ENCODE results near the gene FBXO42. TPM values are rescaled to one million over a fixed set of nuclear protein-coding genes. Genes with fewer than 3 reads are reported as not detected.
A peak's percentile ranks its signal among the peaks of the same experiment; 100 is the strongest.
"Not testable (repeated sequence)": the region's sequence is repeated elsewhere in the genome, so short reads cannot be mapped to it uniquely, and the experiment has no call there.

FBXO42 gene
- total RNA-seq, 1 donor from 2014 or later = 24.3 TPM

GRCh38 chr1:16226490-16227179 is 125.6 kb downstream of the FBXO42 start:
- no peak for TF ChIP-seq CTCF (conservative IDR thresholded peaks at IDR 0.05)
- Mint-ChIP-seq H3K36me3 (ENCODE audit: low read depth) (no peaks in the 10 kb centered on the region), H3K9me3 (no peaks in the 10 kb centered on the region), H3K27me3 (ENCODE audit: low read depth) (peaks cover 74% of the 10 kb centered on the region), H3K4me1 (peaks cover 19% of the 10 kb centered on the region), H3K4me3 (peak overlapping the region; percentile 76), H3K27ac (ENCODE audit: unreplicated experiment) (no peak overlapping the region)
- DNase-seq (ENCODE audit: low read depth, low spot score) = peak; percentile 74

GRCh38 chr1:16226129-16226489 is 126.2 kb downstream of the FBXO42 start:
- Mint-ChIP-seq H3K27me3 (ENCODE audit: low read depth) (peaks cover 80% of the 10 kb centered on the region), H3K4me1 (peaks cover 19% of the 10 kb centered on the region), H3K36me3 (ENCODE audit: low read depth) (no peaks in the 10 kb centered on the region), H3K27ac (ENCODE audit: unreplicated experiment) (no peak overlapping the region), H3K4me3 (peak overlapping the region; percentile 59), H3K9me3 (no peaks in the 10 kb centered on the region)
- no peak for TF ChIP-seq CTCF (conservative IDR thresholded peaks at IDR 0.05)
- no peak for DNase-seq (ENCODE audit: low read depth, low spot score)

- H3K9me3 Mint-ChIP-seq = no peaks in the 10 kb centered on the region
- H3K4me1 Mint-ChIP-seq = peaks cover 19% of the 10 kb centered on the region
- H3K27ac Mint-ChIP-seq (ENCODE audit: unreplicated experiment) = no peak overlapping the region
- TF ChIP-seq CTCF (conservative IDR thresholded peaks at IDR 0.05) = no peak
- H3K27me3 Mint-ChIP-seq (ENCODE audit: low read depth) = peaks cover 78% of the 10 kb centered on the region
- no peak for DNase-seq (ENCODE audit: low read depth, low spot score)
- H3K4me3 Mint-ChIP-seq = peak overlapping the region; percentile 52
- no peaks in the 10 kb centered on the region for H3K36me3 Mint-ChIP-seq (ENCODE audit: low read depth)
These were observed 127.8 kb downstream of the FBXO42 start for GRCh38 chr1:16224472-16224871.

- not testable (repeated sequence) for H3K9me3 Mint-ChIP-seq; H3K27ac Mint-ChIP-seq (ENCODE audit: unreplicated experiment); DNase-seq (ENCODE audit: low read depth, low spot score); H3K4me3 Mint-ChIP-seq; H3K36me3 Mint-ChIP-seq (ENCODE audit: low read depth)
- peaks cover 15% of the 10 kb centered on the region for H3K4me1 Mint-ChIP-seq
- H3K27me3 Mint-ChIP-seq (ENCODE audit: low read depth) = peaks cover 72% of the 10 kb centered on the region
These were observed 129.6 kb downstream of the FBXO42 start for GRCh38 chr1:16222716-16223115.

GRCh38 chr1:16221499-16221898 is 130.8 kb downstream of the FBXO42 start:
- peaks cover 74% of the 10 kb centered on the region for H3K27me3 Mint-ChIP-seq (ENCODE audit: low read depth)

More at GRCh38 chr1:16221499-16221898, 130.8 kb downstream of the FBXO42 start:
- H3K9me3 Mint-ChIP-seq = no peaks in the 10 kb centered on the region
- no peak for DNase-seq (ENCODE audit: low read depth, low spot score)
- peaks cover 11% of the 10 kb centered on the region for H3K4me1 Mint-ChIP-seq
- H3K4me3 Mint-ChIP-seq = no peak overlapping the region
- TF ChIP-seq CTCF (conservative IDR thresholded peaks at IDR 0.05) = no peak
- H3K27ac Mint-ChIP-seq (ENCODE audit: unreplicated experiment) = no peak overlapping the region
- no peaks in the 10 kb centered on the region for H3K36me3 Mint-ChIP-seq (ENCODE audit: low read depth)

All from neural crest cell (in vitro differentiated cells).